Glomerular visceral epithelial cell (primary cell): Measurements from ENCODE around the gene PDGFB.
A peak's percentile ranks its signal among the peaks of the same experiment; 100 is the strongest.
"Not testable (repeated sequence)": the region's sequence is repeated elsewhere in the genome, so short reads cannot be mapped to it uniquely, and the experiment has no call there.

Experiments used
- DNase-seq: peaks from one replicate; pipeline ENCODE4 v3.0.0-alpha.2; 2016; ENCODE audit errors: extremely low spot score

PDGFB gene

DNA sequence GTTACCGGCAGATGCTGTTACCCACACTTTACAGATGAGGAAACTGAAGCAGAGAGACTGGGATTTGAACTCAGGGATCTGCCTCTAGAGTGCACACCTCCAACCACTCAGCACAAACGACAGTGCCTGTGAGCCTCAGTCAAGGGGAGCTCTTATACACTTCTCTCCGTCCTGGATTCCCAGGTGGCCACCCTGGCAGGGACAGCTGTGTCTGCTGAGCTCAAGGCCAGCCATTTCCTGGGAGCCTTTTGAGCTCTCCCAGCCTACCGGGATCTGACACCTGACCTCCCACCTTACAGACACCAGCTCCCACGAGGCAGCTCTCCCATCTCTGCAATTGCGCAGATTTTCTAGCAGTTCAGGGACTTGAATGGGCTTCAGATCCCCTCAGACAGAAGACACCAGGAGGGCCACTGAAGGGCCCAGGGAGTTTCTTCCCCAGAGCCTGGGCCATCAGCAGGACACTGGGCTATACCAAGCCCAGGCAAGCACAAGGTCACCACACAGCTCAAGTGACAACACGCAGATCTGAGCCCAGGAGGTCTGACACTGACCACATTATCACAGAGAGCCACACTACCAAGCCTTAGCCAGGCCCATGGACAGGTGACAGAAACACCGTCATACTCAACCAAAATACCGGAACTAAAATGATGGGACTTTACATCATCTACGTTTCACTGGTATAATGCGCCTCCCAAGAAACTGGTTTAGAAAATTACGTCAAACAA is 17.1 kb downstream of the PDGFB start:
- DNase-seq, result no peak

- no peak for DNase-seq
Observed at GRCh38 chr22:39226353-39226752, 18.4 kb downstream of the PDGFB start.

GRCh38 chr22:39225591-39225990 is 19.2 kb downstream of the PDGFB start:
- no peak for DNase-seq

DNA sequence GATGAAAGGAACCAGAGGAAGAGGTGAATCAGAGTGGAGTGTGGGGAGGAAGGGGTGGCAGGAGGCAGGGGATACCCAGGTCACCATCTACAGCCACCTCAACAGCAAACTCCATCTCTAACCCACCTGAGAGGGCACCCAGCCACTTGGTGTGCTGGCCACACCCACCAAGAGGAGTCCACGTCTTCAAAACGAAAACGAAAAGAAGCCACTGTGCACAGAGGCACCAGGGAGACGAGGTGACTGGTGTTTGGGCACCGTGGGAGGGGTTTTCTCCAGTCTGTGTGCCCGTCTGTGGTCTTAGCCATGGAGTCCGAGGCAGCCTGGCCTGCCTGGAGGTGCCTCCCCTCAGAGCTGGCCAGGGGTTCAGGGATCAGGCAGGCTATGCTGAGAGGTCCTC is 20.2 kb downstream of the PDGFB start:
- DNase-seq, result no peak

- DNase-seq, result no peak
Observed at GRCh38 chr22:39223091-39223710, 21.6 kb downstream of the PDGFB start.

DNA sequence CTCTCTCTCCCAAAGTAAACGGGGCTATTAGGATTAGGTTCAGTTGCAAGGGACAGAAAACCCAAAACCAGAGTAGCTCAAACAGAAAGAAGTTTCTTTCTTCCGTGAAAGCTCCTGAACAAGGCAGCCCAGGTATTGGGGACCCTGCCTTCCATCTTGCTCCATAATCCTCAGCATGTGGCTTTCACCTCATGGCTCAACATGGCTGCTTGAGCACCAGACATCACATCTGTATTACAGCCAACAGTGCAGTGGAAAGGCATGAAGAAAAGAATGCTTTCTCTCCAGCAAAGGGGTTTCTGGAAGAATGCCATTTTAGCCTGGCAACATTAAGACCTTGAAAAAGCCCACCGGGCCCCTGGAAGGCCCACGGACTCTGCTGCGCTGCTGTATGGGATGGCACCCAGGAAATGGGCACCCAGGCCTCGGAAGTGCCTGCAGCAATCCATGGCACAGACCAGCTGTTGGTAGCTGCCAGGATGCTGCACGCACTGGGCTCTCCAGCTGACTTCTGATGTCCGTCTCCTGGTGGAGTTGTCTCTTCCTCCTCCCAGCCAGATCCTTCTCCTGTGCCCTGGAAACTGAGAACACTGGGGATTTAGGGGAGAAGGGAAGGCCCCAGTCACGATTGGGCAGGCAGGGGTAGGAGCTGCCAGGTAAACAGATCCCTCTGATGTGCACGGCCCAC is 22.6 kb downstream of the PDGFB start:
- no peak for DNase-seq

- DNase-seq, result peak; percentile 39
Observed at GRCh38 chr22:39220890-39221850, 23.6 kb downstream of the PDGFB start.

- DNase-seq, result no peak
Observed at GRCh38 chr22:39220450-39220849, 24.3 kb downstream of the PDGFB start.

- DNase-seq, result no peak
Observed at GRCh38 chr22:39219071-39220039, 25.4 kb downstream of the PDGFB start.

- not testable (repeated sequence) for DNase-seq
Observed at GRCh38 chr22:39218432-39218831, 26.4 kb downstream of the PDGFB start.

DNA sequence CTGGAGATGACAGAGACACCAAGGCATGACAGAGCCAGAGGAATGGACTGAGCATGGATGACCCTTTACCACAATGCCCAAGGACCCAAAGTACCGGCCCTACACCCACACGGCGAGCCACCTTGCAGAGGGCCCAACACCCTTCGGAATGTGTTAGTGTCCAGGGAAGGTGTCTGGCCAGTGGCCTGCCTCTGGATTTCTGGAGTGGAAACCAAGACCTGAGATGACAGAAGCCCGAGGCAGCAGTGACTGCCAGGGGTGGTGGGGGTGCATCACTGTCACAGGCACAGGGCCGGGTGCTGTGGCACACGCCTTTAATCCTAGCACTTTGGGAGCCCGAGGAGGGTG is 28.7 kb downstream of the PDGFB start:
- DNase-seq, result no peak

DNA sequence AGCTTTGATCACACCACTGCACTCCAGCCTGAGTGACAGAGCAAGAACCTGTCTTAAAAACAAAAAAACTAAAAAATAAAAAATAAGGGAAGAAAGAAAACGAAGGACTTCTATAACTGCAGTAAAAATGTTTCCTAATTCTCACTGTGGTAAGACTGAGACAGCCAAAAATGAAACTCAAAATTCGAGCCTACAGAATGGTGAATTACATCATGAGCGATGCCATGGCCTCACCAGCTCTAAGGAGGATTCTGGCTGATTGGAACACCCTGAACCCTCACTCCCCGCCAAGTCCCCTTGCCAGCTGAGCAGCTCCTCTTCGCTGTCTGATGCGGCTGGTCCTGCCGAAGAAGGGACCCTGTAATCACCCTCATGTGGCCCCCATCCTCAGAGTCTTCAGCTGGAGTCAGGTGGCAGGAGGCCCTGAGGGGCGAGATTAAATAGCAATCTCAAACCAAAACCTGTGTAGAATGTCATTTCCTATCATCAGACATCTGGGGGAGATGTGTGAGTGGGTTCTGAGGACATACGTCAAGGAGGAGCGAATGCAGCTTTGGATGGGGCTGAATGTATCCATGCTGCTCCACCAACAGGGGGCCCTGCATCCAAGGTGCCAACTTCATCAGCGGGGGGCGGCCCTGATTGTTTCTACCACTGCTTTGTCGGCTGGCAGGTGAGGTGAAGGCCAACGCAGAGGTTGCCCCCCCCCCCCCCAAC is 29.2 kb downstream of the PDGFB start:
- DNase-seq, result no peak

- no peak for DNase-seq
Observed at GRCh38 chr22:39215070-39215396, 29.7 kb downstream of the PDGFB start.

GRCh38 chr22:39214383-39215069 is 30.3 kb downstream of the PDGFB start:
- peak; percentile 86 for DNase-seq

- no peak for DNase-seq
Observed at GRCh38 chr22:39214006-39214382, 30.8 kb downstream of the PDGFB start.

DNA sequence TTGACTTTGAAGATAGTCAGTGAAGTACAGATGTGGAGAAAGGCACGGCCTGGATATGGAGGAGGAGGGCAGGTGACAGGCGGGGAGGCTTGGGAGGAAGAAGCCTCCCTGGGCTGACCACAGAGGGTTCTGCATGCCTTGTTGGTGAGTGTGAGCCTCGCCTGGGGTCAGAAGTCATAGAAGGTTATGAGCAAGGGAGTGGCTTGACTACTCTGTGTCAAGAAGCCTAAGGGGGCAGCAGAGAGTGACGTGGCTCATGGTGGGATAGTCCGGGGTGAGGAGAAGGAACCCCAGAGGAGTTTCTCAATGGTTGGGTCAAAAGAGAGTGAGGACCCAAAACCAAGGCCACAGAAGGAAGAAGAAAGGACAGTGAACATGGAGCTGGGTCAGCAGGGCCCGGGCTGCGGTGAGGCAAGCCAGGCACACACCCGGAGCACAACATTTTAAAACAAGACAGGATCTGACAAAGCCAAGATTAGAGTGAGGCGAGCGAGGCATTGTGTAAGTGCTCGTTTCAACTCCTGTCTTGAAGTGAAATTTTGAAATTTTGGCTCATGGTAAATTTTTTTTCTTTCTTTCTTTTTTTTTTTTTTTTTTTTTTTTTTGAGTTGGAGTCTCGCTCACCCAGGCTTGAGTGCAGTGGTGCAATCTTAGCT is 31.9 kb downstream of the PDGFB start:
- peak; percentile 91 for DNase-seq

GRCh38 chr22:39209756-39210155 is 35.0 kb downstream of the PDGFB start:
- no peak for DNase-seq

DNA sequence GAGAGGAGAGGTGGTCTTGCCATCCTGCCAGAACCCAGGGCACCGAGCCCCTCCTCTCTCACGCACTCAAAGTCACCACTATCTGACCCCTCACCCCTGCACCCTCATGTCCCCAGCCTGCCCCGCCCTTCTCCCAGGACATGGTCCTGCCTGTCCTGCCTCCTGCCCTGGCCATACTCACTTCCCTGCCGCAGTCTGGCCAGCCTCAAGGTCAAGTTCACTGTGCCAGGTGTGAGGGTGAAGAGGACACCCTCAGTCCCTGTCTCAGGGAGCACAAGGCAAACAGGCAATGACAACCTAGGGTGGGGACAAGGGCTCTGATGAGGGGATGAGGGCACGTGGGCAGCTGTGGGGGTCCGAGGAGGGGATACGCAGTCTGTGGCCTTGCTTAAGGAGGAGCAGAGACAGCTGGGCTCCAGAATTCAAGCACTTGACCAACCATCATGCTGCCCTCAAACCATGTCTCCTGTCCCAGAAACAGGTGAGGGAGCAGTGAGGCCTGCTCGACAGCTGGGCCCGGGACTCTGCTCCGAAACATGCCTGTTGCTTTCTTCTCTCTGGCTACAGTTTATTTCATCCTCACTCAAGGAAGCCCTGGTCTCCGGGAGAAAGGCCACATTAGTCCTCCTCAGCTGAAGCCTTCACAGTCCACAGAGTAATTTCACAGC is 36.6 kb downstream of the PDGFB start:
- no peak for DNase-seq
